ENCODE data around the gene SSTR4.

Gene SSTR4

GRCh38 chr20:23059846-23060245 lies 24.7 kb downstream of the SSTR4 start:
- Histone ChIP-seq H3K27ac (no peak overlapping the region), H3K27me3 (ENCODE audit: insufficient read depth, low read depth) (no peaks in the 10 kb centered on the region), H4K20me1 (ENCODE audit: insufficient read depth) (no peaks in the 10 kb centered on the region), H3K79me2 (ENCODE audit: insufficient read depth, low read depth) (no peaks in the 10 kb centered on the region), H3K36me3 (ENCODE audit: insufficient read depth) (no peaks in the 10 kb centered on the region), H3K4me3 (IDR thresholded peaks at IDR 0.05; ENCODE audit: insufficient read depth, low read depth, low read length) (no peak overlapping the region), H3K9ac (no peak overlapping the region), H2AFZ (ENCODE audit: low read depth) (no peak overlapping the region), H3K4me1 (ENCODE audit: low read depth, poor library complexity, severe bottlenecking) (no peaks in the 10 kb centered on the region), H3K4me2 (no peak overlapping the region)
- no peak for TF ChIP-seq CTCF (conservative IDR thresholded peaks at IDR 0.05; ENCODE audit: low read depth, low read length)

GRCh38 chr20:23060629-23061028 lies 25.5 kb downstream of the SSTR4 start:
- no peak overlapping the region for H3K4me3 ChIP-seq (IDR thresholded peaks at IDR 0.05; ENCODE audit: insufficient read depth, low read depth, low read length)
- no peaks in the 10 kb centered on the region for H3K4me1 ChIP-seq (ENCODE audit: low read depth, poor library complexity, severe bottlenecking)
- H3K9ac ChIP-seq, result no peak overlapping the region
- no peak overlapping the region for H3K27ac ChIP-seq
- no peaks in the 10 kb centered on the region for H4K20me1 ChIP-seq (ENCODE audit: insufficient read depth)
- no peak overlapping the region for H2AFZ ChIP-seq (ENCODE audit: low read depth)
- H3K4me2 ChIP-seq, result no peak overlapping the region
- no peaks in the 10 kb centered on the region for H3K79me2 ChIP-seq (ENCODE audit: insufficient read depth, low read depth)
- no peaks in the 10 kb centered on the region for H3K27me3 ChIP-seq (ENCODE audit: insufficient read depth, low read depth)
- TF ChIP-seq CTCF (conservative IDR thresholded peaks at IDR 0.05; ENCODE audit: low read depth, low read length), result no peak
- H3K36me3 ChIP-seq (ENCODE audit: insufficient read depth), result no peaks in the 10 kb centered on the region

GRCh38 chr20:23061262-23061661 lies 26.1 kb downstream of the SSTR4 start:
- Histone ChIP-seq H3K27me3 (ENCODE audit: insufficient read depth, low read depth) (no peaks in the 10 kb centered on the region), H3K27ac (no peak overlapping the region), H3K4me1 (ENCODE audit: low read depth, poor library complexity, severe bottlenecking) (no peaks in the 10 kb centered on the region), H3K36me3 (ENCODE audit: insufficient read depth) (no peaks in the 10 kb centered on the region), H2AFZ (ENCODE audit: low read depth) (no peak overlapping the region), H3K4me3 (IDR thresholded peaks at IDR 0.05; ENCODE audit: insufficient read depth, low read depth, low read length) (no peak overlapping the region), H4K20me1 (ENCODE audit: insufficient read depth) (no peaks in the 10 kb centered on the region), H3K4me2 (no peak overlapping the region), H3K79me2 (ENCODE audit: insufficient read depth, low read depth) (no peaks in the 10 kb centered on the region), H3K9ac (no peak overlapping the region)
- no peak for TF ChIP-seq CTCF (conservative IDR thresholded peaks at IDR 0.05; ENCODE audit: low read depth, low read length)

- no peak overlapping the region for H3K9ac ChIP-seq
- H3K4me2 ChIP-seq, result no peak overlapping the region
- H3K4me3 ChIP-seq (IDR thresholded peaks at IDR 0.05; ENCODE audit: insufficient read depth, low read depth, low read length), result no peak overlapping the region
- no peaks in the 10 kb centered on the region for H3K79me2 ChIP-seq (ENCODE audit: insufficient read depth, low read depth)
- no peaks in the 10 kb centered on the region for H3K36me3 ChIP-seq (ENCODE audit: insufficient read depth)
- TF ChIP-seq CTCF (conservative IDR thresholded peaks at IDR 0.05; ENCODE audit: low read depth, low read length), result no peak
- no peaks in the 10 kb centered on the region for H3K27me3 ChIP-seq (ENCODE audit: insufficient read depth, low read depth)
- no peak overlapping the region for H2AFZ ChIP-seq (ENCODE audit: low read depth)
- no peaks in the 10 kb centered on the region for H3K4me1 ChIP-seq (ENCODE audit: low read depth, poor library complexity, severe bottlenecking)
- no peak overlapping the region for H3K27ac ChIP-seq
- no peaks in the 10 kb centered on the region for H4K20me1 ChIP-seq (ENCODE audit: insufficient read depth)
Measured at GRCh38 chr20:23061734-23062561, 26.8 kb downstream of the SSTR4 start.
